Osteoblast (primary cell): ENCODE data around the gene SLIT3. TPM values are rescaled to one million over a fixed set of nuclear protein-coding genes. Genes with fewer than 3 reads are reported as not detected.

Experiments used
- DNase-seq: peaks from one replicate; pipeline ENCODE4 v3.0.0; 2011; ENCODE audit warnings: low spot score, mixed read lengths; ENCODE audit not compliant: insufficient read length; ENCODE audit errors: missing footprints
- H2AFZ ChIP-seq: 2 replicates; pipeline ENCODE4 v1.6.0; 2011; ENCODE audit warnings: mild to moderate bottlenecking, low read length
- H3K27ac ChIP-seq: 2 replicates; pipeline ENCODE4 v1.5.1; 2011; ENCODE audit warnings: mild to moderate bottlenecking, low read depth, low read length, moderate library complexity
- H3K27me3 ChIP-seq: 2 replicates; pipeline ENCODE4 v1.6.0; 2012; ENCODE audit warnings: mild to moderate bottlenecking, control low read depth, inconsistent platforms, low read length, moderate library complexity; ENCODE audit not compliant: insufficient read depth
- H3K36me3 ChIP-seq: 2 replicates; pipeline ENCODE4 v1.5.1; 2011; ENCODE audit warnings: mild to moderate bottlenecking, low read length, control low read depth, moderate library complexity; ENCODE audit not compliant: insufficient read depth
- H3K4me1 ChIP-seq: 2 replicates; pipeline ENCODE4 v1.5.1; 2011; ENCODE audit warnings: mild to moderate bottlenecking, low read length, control low read depth, moderate library complexity; ENCODE audit not compliant: insufficient read depth
- H3K4me2 ChIP-seq: 2 replicates; pipeline ENCODE4 v1.6.0; 2011; ENCODE audit warnings: mild to moderate bottlenecking, low read length; ENCODE audit not compliant: insufficient read depth
- H3K4me3 ChIP-seq: fragments of 200-600 bp; sonication (generic); 3 replicates; pipeline ENCODE4 v1.5.1; 2012; ENCODE audit warnings: mild to moderate bottlenecking, low read length, inconsistent platforms; ENCODE audit not compliant: insufficient read depth
- H3K79me2 ChIP-seq: 2 replicates; pipeline ENCODE4 v1.6.0; 2012; ENCODE audit warnings: mild to moderate bottlenecking, low read length, control low read depth, inconsistent platforms; ENCODE audit not compliant: insufficient read depth
- H3K9me3 ChIP-seq: 2 replicates; pipeline ENCODE4 v1.5.1; 2011; ENCODE audit warnings: low read depth, low read length, control low read depth
- H4K20me1 ChIP-seq: 2 replicates; pipeline ENCODE4 v1.6.0; 2012; ENCODE audit warnings: mild to moderate bottlenecking, low read length, control low read depth; ENCODE audit not compliant: insufficient read depth
- total RNA-seq: library from RNA; depleted of rRNA; stranded (reverse); fragments of >200 nt; gene quantifications from 2 replicates; pipeline ENCODE4 v1.2.3, GENCODE V29; 2012
- TF ChIP-seq, protein P1 (sequence below): IDR thresholded peaks from 2 replicates; pipeline ENCODE4 v1.5.1; 2011; ENCODE audit warnings: mild to moderate bottlenecking, low read depth, low read length, moderate library complexity; ENCODE audit errors: extremely low read depth

SLIT3 gene
- total RNA-seq, 1 donor, result 37.6 TPM

DNA sequence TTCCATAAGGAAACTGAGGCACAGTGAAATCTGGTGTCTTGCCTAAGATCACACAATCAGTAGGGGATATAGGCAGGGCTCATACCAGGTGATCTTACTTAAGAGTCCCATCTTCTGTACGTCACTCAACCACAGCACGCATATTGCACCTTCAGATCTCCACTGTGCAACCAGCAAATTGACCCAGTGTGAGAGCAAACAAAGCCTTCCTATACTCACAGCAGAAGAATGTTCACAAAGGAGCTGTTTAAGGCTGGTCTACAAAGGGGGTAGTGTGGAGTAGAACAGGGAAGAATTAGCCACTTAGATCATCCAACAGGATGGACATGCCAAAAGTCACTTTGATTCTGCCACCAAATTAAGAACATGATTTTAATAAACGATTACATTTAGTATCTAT lies 305.9 kb downstream of the SLIT3 start:
- no peak for DNase-seq
- Histone ChIP-seq H3K4me3 (no peak overlapping the region), H3K4me2 (no peak overlapping the region), H3K9me3 (no peaks in the 10 kb centered on the region), H3K27me3 (no peaks in the 10 kb centered on the region), H3K27ac (no peak overlapping the region), H3K36me3 (no peaks in the 10 kb centered on the region), H3K79me2 (no peaks in the 10 kb centered on the region), H4K20me1 (no peaks in the 10 kb centered on the region), H3K4me1 (peaks cover 4% of the 10 kb centered on the region), H2AFZ (no peak overlapping the region)
- TF ChIP-seq, protein P1, sequence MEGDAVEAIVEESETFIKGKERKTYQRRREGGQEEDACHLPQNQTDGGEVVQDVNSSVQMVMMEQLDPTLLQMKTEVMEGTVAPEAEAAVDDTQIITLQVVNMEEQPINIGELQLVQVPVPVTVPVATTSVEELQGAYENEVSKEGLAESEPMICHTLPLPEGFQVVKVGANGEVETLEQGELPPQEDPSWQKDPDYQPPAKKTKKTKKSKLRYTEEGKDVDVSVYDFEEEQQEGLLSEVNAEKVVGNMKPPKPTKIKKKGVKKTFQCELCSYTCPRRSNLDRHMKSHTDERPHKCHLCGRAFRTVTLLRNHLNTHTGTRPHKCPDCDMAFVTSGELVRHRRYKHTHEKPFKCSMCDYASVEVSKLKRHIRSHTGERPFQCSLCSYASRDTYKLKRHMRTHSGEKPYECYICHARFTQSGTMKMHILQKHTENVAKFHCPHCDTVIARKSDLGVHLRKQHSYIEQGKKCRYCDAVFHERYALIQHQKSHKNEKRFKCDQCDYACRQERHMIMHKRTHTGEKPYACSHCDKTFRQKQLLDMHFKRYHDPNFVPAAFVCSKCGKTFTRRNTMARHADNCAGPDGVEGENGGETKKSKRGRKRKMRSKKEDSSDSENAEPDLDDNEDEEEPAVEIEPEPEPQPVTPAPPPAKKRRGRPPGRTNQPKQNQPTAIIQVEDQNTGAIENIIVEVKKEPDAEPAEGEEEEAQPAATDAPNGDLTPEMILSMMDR, result no peak

DNA sequence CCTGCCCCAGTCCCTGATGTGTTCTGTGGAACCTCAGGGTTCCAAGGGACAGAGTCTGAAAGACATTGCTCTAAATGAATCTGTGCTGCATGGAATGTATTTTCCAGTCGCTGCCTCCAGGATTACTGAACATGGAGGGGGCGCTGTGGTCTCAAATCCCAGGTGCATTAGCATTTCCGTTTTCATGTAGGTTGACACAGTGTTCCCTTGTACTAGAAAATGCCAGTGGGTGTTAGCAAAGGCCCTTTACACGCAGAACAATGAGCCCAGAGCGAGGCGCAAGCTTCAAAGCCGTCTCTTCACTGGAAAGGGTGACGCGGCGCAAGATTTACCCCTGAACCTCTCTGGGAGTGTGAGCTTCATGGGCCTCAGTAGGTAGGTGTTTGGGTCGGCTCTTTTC lies 308.3 kb downstream of the SLIT3 start:
- no peak overlapping the region for H2AFZ ChIP-seq
- no peaks in the 10 kb centered on the region for H3K36me3 ChIP-seq
- no peak overlapping the region for H3K27ac ChIP-seq
- H3K4me3 ChIP-seq, result no peak overlapping the region
- H3K9me3 ChIP-seq, result no peaks in the 10 kb centered on the region
- TF ChIP-seq, protein P1, result peak; percentile 27
- H3K79me2 ChIP-seq, result no peaks in the 10 kb centered on the region
- no peak for DNase-seq
- peaks cover 4% of the 10 kb centered on the region for H3K27me3 ChIP-seq
- peaks cover 9% of the 10 kb centered on the region for H3K4me1 ChIP-seq
- no peak overlapping the region for H3K4me2 ChIP-seq
- no peaks in the 10 kb centered on the region for H4K20me1 ChIP-seq

DNA sequence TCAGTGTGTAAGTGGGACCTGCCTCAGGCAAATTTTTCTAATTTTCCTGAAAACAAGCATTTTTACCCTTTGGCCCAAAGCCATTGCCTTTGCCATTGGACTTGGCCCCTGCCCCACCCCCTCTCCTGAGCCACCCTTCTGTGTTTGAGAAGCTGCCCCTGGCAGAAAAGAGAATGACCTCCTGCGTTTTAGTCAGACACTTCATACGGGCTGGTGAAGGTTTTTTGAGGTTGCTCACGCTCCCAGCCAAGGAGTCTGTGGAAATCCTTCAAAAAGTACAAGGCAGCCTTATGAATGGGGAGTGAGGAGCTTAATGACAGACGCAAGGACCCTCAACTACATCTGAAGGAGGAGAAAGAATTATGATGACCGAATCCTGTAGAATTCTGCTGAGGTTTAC lies 308.9 kb downstream of the SLIT3 start:
- no peaks in the 10 kb centered on the region for H3K79me2 ChIP-seq
- H3K9me3 ChIP-seq, result no peaks in the 10 kb centered on the region
- H3K27me3 ChIP-seq, result peaks cover 4% of the 10 kb centered on the region
- H3K27ac ChIP-seq, result no peak overlapping the region
- H2AFZ ChIP-seq, result no peak overlapping the region
- no peak for DNase-seq
- no peaks in the 10 kb centered on the region for H3K36me3 ChIP-seq
- TF ChIP-seq, protein P1, result no peak
- H4K20me1 ChIP-seq, result no peaks in the 10 kb centered on the region
- H3K4me2 ChIP-seq, result no peak overlapping the region
- peaks cover 10% of the 10 kb centered on the region for H3K4me1 ChIP-seq
- no peak overlapping the region for H3K4me3 ChIP-seq

DNA sequence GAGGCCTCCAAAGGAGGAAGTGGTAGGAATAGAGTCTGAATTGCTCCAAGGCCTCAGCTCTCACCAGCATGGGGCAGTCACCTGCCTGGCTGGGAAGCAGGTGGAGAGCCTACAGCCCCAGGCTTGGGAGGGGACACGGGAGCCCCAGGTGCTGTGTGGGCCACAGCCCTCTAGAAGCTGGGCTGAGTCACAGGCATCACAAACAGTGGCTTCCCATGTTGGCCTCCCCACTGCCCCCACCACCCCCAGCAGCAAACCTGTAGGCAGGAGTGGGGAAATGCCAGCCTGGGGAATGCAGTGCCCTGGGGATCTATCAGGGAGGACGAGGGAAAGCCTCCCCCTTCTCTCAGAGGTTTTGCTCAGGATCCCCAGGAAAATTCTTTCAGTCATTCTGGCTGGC lies 309.6 kb downstream of the SLIT3 start:
- Histone ChIP-seq H3K9me3 (no peaks in the 10 kb centered on the region), H3K27ac (no peak overlapping the region), H3K4me3 (no peak overlapping the region), H2AFZ (no peak overlapping the region), H3K36me3 (no peaks in the 10 kb centered on the region), H3K4me2 (no peak overlapping the region), H3K79me2 (no peaks in the 10 kb centered on the region), H3K27me3 (peaks cover 4% of the 10 kb centered on the region), H3K4me1 (peaks cover 10% of the 10 kb centered on the region), H4K20me1 (no peaks in the 10 kb centered on the region)
- TF ChIP-seq, protein P1, result no peak
- no peak for DNase-seq
